ENCODE measurements around the gene POLD4.

DNA sequence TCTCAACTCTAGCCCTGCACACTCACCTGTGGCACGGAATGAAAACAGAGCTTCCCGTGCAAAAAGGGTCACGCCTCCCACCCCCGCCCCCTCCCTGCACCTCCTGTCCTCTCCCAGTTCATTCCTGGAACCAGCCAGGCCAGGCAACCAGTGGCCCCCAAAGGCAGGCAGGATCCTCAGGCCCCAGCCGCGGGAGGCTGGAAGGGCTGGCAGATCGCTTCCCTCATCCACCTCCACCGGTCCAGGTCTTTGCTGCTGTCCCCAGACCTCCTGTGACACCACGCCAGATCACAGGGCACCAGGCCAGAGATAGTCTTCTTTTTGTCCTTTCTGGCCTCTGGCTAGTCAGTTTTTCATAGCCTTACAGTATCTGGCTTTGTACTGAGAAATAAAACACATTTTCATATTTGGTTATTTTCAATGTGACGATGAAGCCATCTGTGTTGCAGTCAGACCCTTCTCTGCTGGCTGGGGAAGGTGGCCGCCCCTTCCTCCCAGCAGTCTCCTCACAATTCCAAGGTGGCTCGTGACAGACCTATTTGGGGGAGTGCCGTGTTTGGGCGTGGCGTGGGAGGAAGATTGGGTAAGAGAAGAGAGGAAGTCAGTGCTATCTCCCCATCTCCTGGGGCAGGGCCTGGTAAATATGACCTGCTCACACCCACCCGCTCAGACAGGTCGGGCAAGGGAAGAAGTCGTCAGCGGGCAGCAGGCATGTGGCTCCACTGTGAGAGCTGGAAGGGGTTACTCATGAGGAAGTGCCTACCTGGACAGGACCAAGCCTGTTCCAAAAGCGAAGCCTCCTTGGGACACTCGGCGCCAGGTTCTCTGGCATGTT, 40.9 kb downstream of the POLD4 start:
- TF ChIP-seq, protein P1, sequence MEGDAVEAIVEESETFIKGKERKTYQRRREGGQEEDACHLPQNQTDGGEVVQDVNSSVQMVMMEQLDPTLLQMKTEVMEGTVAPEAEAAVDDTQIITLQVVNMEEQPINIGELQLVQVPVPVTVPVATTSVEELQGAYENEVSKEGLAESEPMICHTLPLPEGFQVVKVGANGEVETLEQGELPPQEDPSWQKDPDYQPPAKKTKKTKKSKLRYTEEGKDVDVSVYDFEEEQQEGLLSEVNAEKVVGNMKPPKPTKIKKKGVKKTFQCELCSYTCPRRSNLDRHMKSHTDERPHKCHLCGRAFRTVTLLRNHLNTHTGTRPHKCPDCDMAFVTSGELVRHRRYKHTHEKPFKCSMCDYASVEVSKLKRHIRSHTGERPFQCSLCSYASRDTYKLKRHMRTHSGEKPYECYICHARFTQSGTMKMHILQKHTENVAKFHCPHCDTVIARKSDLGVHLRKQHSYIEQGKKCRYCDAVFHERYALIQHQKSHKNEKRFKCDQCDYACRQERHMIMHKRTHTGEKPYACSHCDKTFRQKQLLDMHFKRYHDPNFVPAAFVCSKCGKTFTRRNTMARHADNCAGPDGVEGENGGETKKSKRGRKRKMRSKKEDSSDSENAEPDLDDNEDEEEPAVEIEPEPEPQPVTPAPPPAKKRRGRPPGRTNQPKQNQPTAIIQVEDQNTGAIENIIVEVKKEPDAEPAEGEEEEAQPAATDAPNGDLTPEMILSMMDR (IDR thresholded peaks at IDR 0.05; ENCODE audit: insufficient read depth, low read length), result no peak
- peak; percentile 63; the same call in 1 of the 2 replicates for TF ChIP-seq POLR2AphosphoS5 (IDR thresholded peaks at IDR 0.05; ENCODE audit: low read depth)
- TF ChIP-seq, protein P2, sequence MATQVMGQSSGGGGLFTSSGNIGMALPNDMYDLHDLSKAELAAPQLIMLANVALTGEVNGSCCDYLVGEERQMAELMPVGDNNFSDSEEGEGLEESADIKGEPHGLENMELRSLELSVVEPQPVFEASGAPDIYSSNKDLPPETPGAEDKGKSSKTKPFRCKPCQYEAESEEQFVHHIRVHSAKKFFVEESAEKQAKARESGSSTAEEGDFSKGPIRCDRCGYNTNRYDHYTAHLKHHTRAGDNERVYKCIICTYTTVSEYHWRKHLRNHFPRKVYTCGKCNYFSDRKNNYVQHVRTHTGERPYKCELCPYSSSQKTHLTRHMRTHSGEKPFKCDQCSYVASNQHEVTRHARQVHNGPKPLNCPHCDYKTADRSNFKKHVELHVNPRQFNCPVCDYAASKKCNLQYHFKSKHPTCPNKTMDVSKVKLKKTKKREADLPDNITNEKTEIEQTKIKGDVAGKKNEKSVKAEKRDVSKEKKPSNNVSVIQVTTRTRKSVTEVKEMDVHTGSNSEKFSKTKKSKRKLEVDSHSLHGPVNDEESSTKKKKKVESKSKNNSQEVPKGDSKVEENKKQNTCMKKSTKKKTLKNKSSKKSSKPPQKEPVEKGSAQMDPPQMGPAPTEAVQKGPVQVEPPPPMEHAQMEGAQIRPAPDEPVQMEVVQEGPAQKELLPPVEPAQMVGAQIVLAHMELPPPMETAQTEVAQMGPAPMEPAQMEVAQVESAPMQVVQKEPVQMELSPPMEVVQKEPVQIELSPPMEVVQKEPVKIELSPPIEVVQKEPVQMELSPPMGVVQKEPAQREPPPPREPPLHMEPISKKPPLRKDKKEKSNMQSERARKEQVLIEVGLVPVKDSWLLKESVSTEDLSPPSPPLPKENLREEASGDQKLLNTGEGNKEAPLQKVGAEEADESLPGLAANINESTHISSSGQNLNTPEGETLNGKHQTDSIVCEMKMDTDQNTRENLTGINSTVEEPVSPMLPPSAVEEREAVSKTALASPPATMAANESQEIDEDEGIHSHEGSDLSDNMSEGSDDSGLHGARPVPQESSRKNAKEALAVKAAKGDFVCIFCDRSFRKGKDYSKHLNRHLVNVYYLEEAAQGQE (IDR thresholded peaks at IDR 0.05; ENCODE audit: insufficient replicate concordance, low read depth), result no peak

Measured in HL-60 (cell line).